HG02970 (cell line): ENCODE data around the gene SIL1.

Experiments
- ATAC-seq: cut with Tn5 transposase; IDR thresholded peaks from one replicate; pipeline ENCODE4 v1.9.1; 2021; ENCODE audit warnings: mild to moderate bottlenecking, moderate library complexity, moderate number of reproducible peaks; ENCODE audit not compliant: unreplicated experiment, low FRiP score

Gene SIL1

DNA sequence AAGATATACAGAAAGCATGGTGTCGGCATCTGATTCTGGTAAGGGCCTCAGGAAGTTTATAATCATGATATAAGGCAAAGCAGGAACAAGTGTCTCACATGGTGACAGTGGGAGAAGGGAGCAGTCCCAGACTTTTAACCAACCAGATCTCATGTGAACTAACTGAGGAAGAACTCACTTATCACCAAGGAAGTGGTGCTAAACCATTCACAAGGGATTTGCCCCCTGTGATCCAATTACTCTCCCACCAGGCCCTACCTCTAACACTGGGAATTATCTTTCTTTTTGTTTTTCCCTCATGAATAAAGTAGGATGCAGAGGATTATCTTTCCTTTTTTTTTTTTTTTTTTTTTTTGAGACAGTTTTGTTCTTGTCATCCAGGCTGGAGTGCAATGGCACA is 199.6 kb downstream of the SIL1 start:
- ATAC-seq: no peak

DNA sequence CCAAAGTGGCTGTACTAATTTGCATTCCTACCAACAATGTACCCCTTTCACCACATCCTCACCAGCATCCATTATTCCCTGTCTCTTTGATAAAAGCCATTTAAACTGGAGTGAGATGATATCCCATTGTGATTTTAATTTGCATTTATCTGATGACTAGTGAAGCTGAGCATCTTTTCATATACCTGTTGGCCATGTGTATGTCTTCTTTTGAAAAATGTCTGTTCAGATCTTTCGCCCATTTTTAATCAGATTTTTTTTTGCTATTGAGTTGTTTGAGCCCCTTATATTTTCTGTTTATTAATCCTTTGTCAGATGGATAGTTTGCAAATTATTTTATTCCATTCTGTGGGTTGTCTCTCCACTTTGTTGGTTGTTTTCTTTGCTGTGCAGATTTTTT is 202.0 kb downstream of the SIL1 start:
- no peak for ATAC-seq

DNA sequence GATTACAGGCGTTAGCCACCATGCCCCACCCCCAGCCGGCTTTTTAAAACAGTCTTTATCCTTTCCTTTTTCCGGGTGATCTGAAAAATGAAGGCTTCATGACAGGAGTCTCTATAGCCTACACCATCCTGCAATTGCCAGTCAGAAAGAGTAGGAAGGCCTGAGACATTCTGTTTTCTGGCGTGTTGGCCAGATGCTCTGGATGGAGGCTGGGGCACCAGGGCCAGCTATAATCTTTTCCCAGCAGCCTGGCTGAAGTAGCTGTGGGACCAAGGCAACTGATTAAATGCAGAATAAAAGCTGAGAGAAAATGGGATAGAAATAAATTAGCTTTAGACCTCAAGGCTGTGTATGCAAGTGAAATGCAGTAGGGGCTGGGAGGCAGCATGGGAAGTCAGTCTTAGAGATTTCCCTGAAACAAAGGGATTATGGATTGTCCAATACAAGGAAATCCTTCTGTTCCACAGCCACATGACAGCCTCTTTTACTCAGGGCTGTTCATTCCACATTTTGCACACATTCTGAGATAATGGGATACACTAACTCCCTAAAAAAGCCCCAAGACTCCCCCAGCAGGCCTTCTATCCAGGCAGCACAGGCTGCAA is 207.1 kb downstream of the SIL1 start:
- no peak for ATAC-seq

DNA sequence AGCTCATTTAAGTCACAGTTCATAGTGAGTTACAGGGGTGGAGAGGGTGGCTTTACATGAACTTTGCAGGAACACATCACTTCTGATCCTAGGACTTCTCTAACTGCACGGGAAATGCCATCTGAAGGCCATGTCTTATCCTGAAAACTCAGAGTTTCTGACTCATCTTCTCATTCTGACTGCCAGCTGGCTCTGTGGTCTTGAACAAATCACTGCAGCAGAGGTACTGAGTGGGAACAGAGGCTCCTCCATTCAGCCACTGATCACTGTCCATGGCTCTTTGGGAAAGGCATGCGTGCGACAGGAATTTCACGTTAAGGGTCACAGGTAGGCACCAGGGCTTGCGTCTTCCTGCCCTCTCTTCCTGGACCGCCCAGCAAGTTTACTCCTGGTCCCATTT is 208.4 kb downstream of the SIL1 start:
- no peak for ATAC-seq

DNA sequence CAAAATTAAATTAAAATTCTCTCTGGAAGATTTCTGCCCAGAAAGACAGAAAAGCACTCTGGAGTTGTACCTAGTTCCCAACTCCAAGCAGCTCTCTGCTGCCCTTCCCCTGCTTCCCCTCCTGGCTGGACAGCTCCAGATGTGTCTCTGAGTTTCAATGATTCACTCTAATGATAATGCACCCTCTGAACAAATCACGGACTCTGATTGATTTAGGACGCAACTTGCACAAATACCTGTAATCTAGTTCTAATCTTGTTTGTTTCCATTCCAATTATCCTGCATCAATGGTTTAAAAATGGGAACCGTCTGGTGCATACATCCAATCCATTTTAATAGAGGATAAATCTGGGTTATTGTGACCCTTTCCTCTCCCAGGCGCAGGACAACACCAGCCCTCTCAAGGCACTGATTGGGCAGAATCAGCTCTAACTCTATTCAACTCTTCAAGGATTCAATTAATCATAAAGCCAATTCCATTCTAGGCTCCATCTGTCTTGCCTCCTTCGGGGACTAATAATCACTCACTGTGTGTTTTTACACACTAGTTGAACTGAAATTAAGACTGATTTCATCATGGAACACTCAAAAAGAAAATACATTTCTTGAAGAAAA is 211.9 kb downstream of the SIL1 start:
- no peak for ATAC-seq

DNA sequence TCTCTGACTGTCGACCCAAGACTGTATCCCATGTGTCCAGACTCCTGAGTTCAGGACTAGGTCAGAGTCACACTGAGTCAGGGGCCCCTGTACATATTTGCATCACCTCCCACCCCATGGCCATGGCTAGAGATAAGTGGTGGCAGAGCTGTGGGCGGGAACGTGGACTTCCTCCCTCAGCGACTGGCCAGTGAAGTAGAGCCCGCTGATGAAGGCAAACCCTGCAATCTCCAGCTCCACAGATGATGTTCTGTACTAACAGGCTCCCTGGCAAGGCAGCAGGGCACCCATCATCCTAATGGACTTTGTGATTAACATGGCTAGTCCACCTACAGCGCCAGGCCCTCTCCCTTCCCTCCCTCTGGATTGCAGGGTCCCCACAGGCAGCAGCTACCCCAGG is 212.5 kb downstream of the SIL1 start:
- no peak for ATAC-seq

DNA sequence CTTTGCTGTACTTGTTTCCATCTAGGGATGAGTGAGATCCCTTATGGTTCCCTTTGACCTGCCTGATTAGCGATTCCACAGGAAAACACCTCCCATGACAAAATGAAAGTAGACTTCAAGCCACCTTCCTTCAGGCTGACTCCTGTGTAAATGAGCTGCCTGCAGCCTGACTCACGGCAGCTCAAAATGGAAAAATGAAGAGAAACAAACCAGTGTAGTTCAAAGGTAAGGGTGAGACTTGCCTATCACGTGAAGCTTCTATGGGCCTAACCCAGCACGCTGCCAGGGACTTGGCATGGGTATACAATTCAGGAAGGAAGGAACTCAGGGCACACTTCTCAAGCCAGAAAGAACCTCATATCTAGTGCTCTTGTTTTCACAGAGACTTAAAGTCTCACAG is 212.9 kb downstream of the SIL1 start:
- ATAC-seq: no peak

DNA sequence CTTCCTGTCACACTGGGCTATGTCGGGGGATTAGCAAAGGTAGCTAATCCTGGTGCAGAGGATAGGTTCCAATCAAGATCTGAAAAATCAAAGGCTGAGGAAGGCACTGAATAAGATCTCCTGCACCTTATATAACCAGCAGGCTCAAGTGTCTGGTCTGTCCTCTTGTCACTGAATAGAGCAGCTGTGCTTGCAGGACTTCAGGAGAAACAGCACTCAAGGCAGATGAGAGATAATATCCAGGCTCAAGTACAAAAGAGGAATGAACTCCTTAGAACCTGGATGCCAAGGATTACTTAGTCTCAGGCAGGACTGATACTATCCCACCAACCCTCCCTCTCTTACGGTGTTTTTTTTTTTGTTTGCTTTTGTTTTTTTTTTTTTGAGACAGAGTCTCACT is 214.2 kb downstream of the SIL1 start:
- no peak for ATAC-seq

DNA sequence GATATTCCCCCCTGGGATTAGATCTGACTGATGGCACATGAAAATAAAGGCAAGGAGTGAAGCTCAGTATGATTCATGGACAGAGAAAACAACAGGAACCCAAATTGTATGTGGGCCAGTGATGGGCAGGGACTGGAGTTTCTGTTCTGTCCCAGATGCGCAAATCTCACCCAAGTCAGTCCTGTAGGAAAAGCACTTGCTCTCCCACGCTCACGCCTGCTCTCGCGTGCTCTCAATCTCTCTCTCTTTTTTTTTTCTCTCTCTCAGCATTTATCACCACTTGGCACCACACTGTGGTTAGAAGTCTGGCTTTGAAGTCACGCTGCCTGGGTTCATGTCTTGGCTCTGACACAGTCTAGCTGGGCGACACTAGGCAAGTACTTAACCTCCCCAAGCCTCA is 216.6 kb downstream of the SIL1 start:
- ATAC-seq: no peak

DNA sequence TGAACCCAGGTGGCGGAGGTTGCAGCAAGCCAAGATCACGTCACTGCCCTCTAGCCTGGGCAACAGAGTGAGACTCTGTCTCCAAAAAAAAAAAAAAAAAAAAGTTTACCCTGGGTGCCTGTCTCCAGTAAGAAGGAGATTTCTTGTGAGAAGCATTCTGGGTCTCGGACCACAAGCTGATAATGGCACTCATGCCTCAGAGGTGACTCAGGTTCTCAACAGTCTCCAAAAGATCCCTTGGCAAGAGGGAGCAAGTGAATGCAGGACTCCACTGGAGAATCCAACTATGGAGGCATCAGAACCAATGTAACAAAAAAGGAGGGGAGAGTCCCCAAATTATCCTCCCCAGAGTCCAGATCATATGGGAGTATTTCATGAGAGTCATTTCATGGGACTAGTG is 217.0 kb downstream of the SIL1 start:
- no peak for ATAC-seq

DNA sequence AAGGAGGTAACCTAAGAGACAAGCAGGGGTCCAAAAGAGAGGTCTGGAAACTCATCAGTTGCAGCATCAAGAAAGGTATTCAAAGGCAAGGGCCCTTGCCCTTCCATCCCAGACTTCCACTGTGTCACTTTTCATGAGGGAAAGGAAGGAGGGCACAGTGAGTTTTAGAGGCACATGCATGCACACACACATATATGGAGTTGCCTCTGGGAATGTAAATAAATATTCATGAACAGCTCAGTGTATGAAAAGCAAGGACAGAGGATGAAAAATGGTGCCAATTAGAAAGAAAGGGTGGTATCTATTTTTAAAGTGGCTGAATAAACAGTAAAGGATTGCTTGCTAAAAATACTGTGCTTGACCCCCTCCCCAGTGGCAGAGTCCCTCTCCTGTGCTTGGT is 217.7 kb downstream of the SIL1 start:
- no peak for ATAC-seq

DNA sequence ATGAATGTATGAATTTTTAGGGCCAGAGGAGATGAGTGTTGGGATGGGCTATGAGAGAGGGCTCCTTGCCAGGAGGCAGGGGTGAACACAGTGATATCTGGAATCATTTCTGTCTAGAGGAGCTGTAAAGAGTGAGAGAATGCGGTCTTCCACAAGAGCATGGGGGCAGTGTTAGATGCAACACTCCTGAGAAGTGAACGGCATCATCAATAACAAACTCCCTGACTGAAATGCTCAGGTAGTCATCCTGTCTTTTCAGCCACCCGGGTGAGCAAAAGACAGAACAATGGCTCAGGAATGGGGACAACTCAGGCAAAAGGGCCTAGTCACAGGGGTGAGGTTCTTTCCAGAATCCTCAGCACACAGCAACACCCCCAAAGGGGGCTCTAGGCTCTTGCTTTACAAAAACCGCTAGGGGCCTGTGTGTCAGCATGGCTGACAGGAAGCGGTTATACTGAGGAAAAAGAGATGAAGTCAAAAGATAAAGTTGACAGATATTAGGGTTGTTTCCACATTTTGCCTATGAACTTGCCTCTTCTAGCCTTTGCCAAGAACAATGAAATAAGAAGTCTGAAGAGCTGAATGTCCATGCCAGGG is 218.4 kb downstream of the SIL1 start:
- no peak for ATAC-seq

DNA sequence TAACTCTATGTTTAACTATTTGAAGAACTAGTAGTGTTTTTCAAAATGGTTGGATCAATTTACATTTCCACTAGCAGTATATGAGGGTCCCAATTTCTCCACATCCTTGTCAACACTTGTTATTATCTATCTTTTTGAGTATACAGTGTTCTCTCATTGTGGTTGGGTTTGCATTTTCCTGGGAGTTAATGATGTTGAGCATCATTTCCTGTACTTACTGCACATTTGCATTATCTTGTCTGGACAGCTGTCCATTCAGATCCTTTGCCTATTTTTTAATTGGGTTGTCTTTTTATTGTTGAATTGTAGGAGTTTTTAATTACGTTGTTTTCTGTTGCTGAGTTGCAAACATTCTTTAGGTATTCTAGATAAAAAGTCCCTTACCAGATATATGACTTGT is 219.6 kb downstream of the SIL1 start:
- ATAC-seq: no peak

DNA sequence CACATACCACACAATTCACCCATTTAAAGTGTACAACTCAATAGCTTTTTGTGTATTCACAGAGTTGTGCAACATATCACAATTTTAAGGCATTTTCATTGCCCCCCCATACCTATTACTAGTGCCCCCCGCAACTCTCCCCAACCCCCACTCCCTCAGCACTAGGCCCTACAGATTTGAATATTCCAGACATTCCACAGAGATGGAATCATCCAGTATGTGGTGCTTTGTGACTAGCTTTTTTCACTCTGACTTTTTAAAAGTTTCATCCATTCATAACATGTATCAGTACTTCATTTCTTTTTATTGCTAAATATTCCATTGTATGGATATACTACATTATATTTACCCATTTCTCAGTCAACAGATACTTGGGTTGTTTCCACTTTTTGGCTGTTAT is 220.1 kb downstream of the SIL1 start:
- no peak for ATAC-seq

DNA sequence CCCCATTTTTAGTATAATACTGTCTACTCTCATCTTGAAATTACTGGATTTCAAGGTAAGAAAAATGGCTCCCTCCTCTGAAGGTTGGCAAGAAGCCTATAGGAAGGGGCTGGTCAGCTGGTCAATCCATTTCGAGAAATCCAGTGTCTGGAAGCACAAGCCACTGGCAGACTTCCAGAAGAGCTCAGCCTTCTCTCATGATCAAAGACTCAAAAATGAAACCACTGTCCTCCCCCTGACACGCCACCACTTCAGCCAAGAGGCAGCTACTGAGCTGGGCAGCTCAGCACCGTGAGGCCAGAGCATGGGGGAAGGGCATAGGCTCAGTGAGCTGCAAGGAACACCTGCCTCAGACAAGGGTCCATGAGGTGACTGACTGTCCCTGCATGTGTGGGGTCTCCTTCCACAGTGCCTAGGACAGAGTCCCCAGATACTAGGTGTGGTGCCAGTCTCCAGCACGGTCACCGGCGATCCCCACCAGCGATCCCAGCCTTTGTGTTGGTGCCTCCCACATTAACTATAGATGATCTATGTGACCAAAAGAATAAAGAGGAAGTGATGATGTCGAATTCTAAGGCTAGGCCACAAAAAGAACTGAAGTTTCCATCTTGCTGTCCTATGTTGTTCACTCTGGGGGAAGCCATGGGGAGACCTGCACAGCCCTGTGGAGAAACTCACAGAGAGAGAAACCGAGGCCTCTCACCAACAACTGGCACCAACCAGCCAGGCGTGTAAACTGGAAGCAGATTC is 222.9 kb downstream of the SIL1 start:
- ATAC-seq: no peak

DNA sequence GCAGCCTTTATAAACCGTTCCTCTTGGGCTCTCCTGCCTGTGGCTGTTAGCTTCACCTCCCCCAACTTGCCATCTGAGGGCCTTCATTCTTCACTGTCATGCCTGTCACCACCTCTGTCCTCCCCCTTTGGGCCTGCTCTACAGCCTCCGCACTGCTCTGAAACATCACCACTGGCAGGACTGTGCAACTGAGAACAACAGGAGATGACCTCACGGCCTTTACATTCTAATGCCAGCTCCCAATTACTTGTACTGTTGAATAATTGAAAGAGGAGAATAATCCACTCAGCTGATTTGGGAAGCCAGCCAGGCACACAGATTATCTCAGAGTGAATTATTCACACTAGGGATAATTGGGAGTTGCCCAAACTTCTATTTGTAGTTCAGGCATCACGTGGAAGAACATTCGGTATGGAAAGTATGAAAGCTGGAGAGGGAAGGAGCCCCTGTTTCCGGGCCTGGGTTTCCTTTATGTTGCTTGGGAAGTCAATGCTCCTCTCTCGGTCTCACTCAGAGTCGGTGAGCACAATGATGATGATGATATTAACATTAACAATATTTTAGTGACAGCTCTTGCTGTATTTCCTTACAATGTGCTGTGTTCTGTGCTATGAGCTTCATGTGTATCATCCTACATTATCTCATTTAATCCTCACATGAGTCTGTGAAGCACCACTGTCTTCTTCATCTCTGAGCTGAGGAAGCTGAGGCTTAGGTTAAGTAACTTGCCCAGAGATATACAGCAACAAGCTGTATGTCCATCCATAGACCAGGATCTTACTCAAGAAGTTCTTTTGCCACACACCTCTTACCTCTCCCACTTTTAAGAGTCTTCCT is 223.7 kb downstream of the SIL1 start:
- ATAC-seq: no peak

DNA sequence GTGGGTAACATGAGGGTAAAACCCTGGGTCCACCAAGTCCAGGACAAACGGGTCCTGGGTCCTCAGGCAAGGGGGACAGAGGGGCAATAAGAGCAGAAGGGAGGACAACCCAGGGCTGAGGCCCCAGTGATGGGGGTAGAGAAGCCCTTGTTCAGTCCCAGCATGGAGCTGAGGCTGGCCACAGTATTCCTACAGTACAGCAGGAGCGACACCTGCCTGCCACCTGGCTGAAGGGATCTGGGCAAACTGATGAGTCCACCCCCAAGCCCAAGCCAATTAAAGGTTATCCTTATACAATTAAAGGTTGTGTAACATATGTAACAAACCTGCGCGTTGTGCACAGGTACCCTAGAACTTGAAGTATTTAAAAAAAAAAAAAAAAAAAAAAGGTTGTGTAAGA is 225.3 kb downstream of the SIL1 start:
- ATAC-seq: no peak

DNA sequence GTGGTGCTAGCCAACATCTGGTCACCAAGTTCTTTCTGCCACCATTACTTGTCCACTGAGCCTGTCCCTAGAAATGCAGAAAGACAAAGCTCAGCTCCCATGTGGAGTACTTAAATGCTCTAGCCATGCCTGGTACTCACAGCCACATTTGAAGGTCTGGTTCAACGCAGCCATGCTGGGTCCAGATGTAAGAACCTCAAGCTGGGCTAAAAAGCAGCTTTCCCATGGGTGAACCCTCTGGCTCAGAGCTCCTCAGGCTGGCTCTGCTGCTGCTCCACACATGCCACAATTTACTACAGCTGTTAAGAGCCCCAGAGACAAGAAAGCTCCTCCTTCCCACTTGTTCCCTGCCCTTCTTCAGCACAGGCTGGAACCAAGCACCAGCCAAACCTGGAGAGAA is 225.9 kb downstream of the SIL1 start:
- ATAC-seq: no peak

DNA sequence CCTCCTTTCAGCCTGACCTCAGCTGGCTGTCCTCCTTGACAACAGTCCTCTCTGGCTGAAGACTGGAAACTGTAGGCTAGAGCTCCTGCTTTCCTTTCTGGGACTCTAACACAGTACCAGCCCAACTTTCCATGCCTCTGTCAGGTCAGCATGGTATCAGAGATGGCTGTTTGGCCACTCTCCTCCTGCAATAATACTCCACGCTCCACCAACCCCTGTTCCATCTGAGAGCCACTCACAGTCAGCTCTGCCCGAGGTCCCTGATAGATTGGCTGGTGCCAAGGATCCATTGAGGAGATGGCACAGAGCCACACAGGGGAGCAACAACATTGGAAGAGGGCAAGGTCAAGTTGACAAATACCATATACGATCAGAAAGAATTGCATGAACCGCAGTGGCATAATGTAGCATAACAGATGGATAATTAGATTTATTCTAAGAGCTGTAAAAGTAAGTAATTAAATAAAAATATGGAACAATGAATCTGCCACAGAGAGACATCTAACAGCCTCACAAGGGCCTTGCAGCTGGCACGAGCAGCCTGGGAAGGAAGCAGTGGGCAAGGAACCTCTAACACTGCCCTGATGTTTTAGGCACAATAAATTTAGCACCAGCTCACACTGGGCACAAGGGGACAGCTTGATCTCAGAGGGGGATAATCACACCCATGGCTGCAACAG is 228.7 kb downstream of the SIL1 start:
- ATAC-seq: no peak

DNA sequence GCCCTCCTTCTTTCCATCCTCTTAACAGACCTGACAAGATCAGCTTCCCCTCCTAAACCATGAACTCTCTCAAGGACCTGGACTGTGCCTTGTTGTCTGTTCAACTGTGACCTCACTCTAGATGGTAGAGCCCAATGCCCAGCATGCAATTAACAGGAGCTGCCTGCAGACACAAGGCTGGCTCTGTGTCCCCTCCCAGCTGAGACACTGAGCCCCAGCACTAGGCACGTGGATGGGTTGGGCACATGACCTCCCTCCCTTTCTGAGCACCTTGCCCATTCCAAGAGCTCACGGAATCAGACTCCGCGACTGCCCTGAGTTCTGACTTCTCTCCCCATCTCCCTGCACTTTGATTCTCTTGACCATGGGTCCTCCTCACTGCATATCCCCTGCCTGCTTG is 229.6 kb downstream of the SIL1 start:
- ATAC-seq: no peak
